H1 (cell line): ENCODE measurements around the gene CXCL12. TPM values are rescaled to one million over a fixed set of nuclear protein-coding genes. Genes with fewer than 3 reads are reported as not detected.

ENCODE experiments used
- CTCF ChIA-PET: fragments of 300-600 bp; sonication (Branson Sonifier 250); formaldehyde crosslinking; loops from one replicate; lab custom pipeline; 2021; ENCODE audit not compliant: partially characterized antibody; lab: Charles Lee
- POLR2A ChIA-PET: fragments of 300-600 bp; sonication (Branson Sonifier 250); formaldehyde crosslinking; loops from one replicate; lab custom pipeline; 2021; ENCODE audit warnings: inconsistent platforms; ENCODE audit not compliant: partially characterized antibody; lab: Charles Lee
- DNase-seq, 2 experiments: peaks; one replicate each; pipeline versions ENCODE4 v3.0.0 to v3.0.0-alpha.2; 2010 to 2022; ENCODE audit warnings: low spot score in 2 of 2, low read depth in 1 of 2, mixed read lengths in 1 of 2
- FAIRE-seq: peaks from 2 replicates; lab custom pipeline; 2011; peaks lifted over from hg19 to GRCh38; lab: Jason Lieb, UNC
- H2AFZ ChIP-seq: 2 replicates; pipeline ENCODE4 v1.8.1; 2012; ENCODE audit warnings: low read length, inconsistent platforms
- H2AK5ac ChIP-seq: 2 replicates; pipeline ENCODE4 v1.6.1; 2013; ENCODE audit warnings: low read depth, low read length
- H2BK120ac ChIP-seq: replicated peaks from 2 replicates; pipeline ENCODE3; 2013; ENCODE audit warnings: low read depth, low read length, inconsistent platforms
- H2BK12ac ChIP-seq: 2 replicates; pipeline ENCODE4 v1.6.1; 2013; ENCODE audit warnings: low read depth, low read length
- H2BK15ac ChIP-seq: 2 replicates; pipeline ENCODE4 v1.6.1; 2013; ENCODE audit warnings: low read length
- H2BK20ac ChIP-seq: 2 replicates; pipeline ENCODE4 v1.6.1; 2013; ENCODE audit warnings: low read length
- H2BK5ac ChIP-seq: 2 replicates; pipeline ENCODE4 v1.6.1; 2013; ENCODE audit warnings: low read depth, low read length
- H3K14ac ChIP-seq: 2 replicates; pipeline ENCODE4 v1.6.1; 2013; ENCODE audit warnings: inconsistent platforms; ENCODE audit not compliant: insufficient read length
- H3K18ac ChIP-seq: 2 replicates; pipeline ENCODE4 v1.6.1; 2013; ENCODE audit warnings: low read length; ENCODE audit errors: extremely low read depth
- H3K23ac ChIP-seq: 2 replicates; pipeline ENCODE4 v1.6.1; 2013; ENCODE audit warnings: inconsistent platforms; ENCODE audit not compliant: insufficient read length
- H3K23me2 ChIP-seq: 2 replicates; pipeline ENCODE4 v1.6.1; 2013; ENCODE audit warnings: low read depth, low read length
- H3K27ac ChIP-seq: 2 replicates; pipeline ENCODE4 v1.6.1; 2011; ENCODE audit warnings: low read depth, low read length, inconsistent platforms
- H3K27me3 ChIP-seq, 4 experiments: replicated peaks in 1 of 4; 1 replicate in 1 of 4; 2 replicates in 3 of 4; pipeline versions ENCODE4 v1.6.1 to v1.8.1; 2011 to 2013; ENCODE audit warnings: low read length in 3 of 4, mild to moderate bottlenecking in 3 of 4, inconsistent platforms in 2 of 4, mixed read lengths in 2 of 4, moderate library complexity in 1 of 4; ENCODE audit not compliant: control insufficient read depth in 3 of 4, insufficient read depth in 3 of 4; ENCODE audit errors: extremely low read depth in 1 of 4
- H3K36me3 ChIP-seq, 4 experiments: 2 replicates each; pipeline versions ENCODE4 v1.6.1 to v1.8.1; 2011 to 2013; ENCODE audit warnings: mild to moderate bottlenecking in 4 of 4, low read length in 3 of 4, moderate library complexity in 2 of 4, control low read depth in 1 of 4, inconsistent platforms in 1 of 4; ENCODE audit not compliant: insufficient read depth in 4 of 4, control insufficient read depth in 2 of 4
- H3K4ac ChIP-seq: replicated peaks from 2 replicates; pipeline ENCODE3; 2013; ENCODE audit warnings: low read length, low read depth, mixed read lengths, inconsistent platforms; ENCODE audit not compliant: insufficient read length
- H3K4me1 ChIP-seq, 4 experiments: replicated peaks in 1 of 4; 1 replicate in 1 of 4; 2 replicates in 3 of 4; pipeline versions ENCODE4 v1.6.1 to v1.8.1; 2011 to 2013; ENCODE audit warnings: low read length in 3 of 4, inconsistent platforms in 2 of 4, mixed read lengths in 1 of 4; ENCODE audit not compliant: insufficient read depth in 4 of 4, control insufficient read depth in 3 of 4
- H3K4me2 ChIP-seq, 2 experiments: 2 replicates each; pipeline versions ENCODE4 v1.6.1 to v1.8.1; 2011 to 2013; ENCODE audit warnings: low read depth in 2 of 2, low read length in 2 of 2, control low read depth in 1 of 2, inconsistent platforms in 1 of 2, mild to moderate bottlenecking in 1 of 2; ENCODE audit not compliant: insufficient read depth in 1 of 2
- H3K4me3 ChIP-seq, 4 experiments: fragments of 200-600, 300-600 bp in 1 of 4; sonication (generic), shearing (Covaris generic), sonication (Bioruptor Twin) in 1 of 4; 2 replicates each; pipeline versions ENCODE4 v1.5.1 to v1.8.1; 2011 to 2016; ENCODE audit warnings: low read length in 4 of 4, low read depth in 3 of 4, control low read depth in 2 of 4, inconsistent platforms in 2 of 4, mild to moderate bottlenecking in 2 of 4, mixed read lengths in 1 of 4, moderate library complexity in 1 of 4; ENCODE audit not compliant: insufficient read depth in 2 of 4; ENCODE audit errors: extremely low read depth in 1 of 4
- H3K56ac ChIP-seq: replicated peaks from 2 replicates; pipeline ENCODE3; 2013; ENCODE audit warnings: low read depth, mild to moderate bottlenecking, mixed read lengths, low read length, inconsistent platforms; ENCODE audit not compliant: insufficient read length
- H3K79me1 ChIP-seq: 2 replicates; pipeline ENCODE4 v1.6.1; 2013; ENCODE audit warnings: low read depth, low read length, control low read depth
- H3K79me2 ChIP-seq, 2 experiments: 2 replicates each; pipeline versions ENCODE4 v1.6.1 to v1.8.1; 2012 to 2013; ENCODE audit warnings: low read length in 2 of 2, mild to moderate bottlenecking in 2 of 2, inconsistent platforms in 1 of 2; ENCODE audit not compliant: insufficient read depth in 2 of 2, control insufficient read depth in 1 of 2
- H3K9ac ChIP-seq, 4 experiments: replicated peaks in 1 of 4; 1 replicate in 1 of 4; 2 replicates in 3 of 4; pipeline versions ENCODE4 v1.6.1 to v1.8.1; 2011 to 2013; ENCODE audit warnings: low read depth in 3 of 4, low read length in 3 of 4, control low read depth in 2 of 4, mild to moderate bottlenecking in 2 of 4, moderate library complexity in 2 of 4, inconsistent platforms in 1 of 4; ENCODE audit errors: extremely low read depth in 1 of 4
- H3K9me3 ChIP-seq, 2 experiments: 2 replicates each; pipeline versions ENCODE4 v1.6.1 to v1.8.1; 2012 to 2013; ENCODE audit warnings: mild to moderate bottlenecking in 2 of 2, moderate library complexity in 2 of 2, control low read depth in 1 of 2, inconsistent platforms in 1 of 2, low read depth in 1 of 2, low read length in 1 of 2, mixed read lengths in 1 of 2; ENCODE audit not compliant: insufficient read depth in 2 of 2
- H4K20me1 ChIP-seq, 2 experiments: replicated peaks in 1 of 2; 2 replicates each; pipeline versions ENCODE3 to v1.8.1; 2011 to 2013; ENCODE audit warnings: inconsistent platforms in 2 of 2, low read length in 2 of 2, mild to moderate bottlenecking in 1 of 2; ENCODE audit not compliant: insufficient read depth in 2 of 2, control insufficient read depth in 1 of 2
- H4K5ac ChIP-seq: 2 replicates; pipeline ENCODE4 v1.6.1; 2013; ENCODE audit warnings: low read length, low read depth, mixed read lengths, inconsistent platforms; ENCODE audit not compliant: insufficient read length
- H4K8ac ChIP-seq: 2 replicates; pipeline ENCODE4 v1.8.0; 2013; ENCODE audit warnings: mild to moderate bottlenecking, moderate library complexity, low read length, inconsistent platforms; ENCODE audit not compliant: insufficient read depth; ENCODE audit errors: extremely low read depth
- H4K91ac ChIP-seq: replicated peaks from 2 replicates; pipeline ENCODE3; 2013; ENCODE audit warnings: low read length, mixed read lengths, inconsistent platforms; ENCODE audit not compliant: insufficient read length
- TAF7 ChIP-seq: optimal IDR thresholded peaks from 2 replicates; pipeline ENCODE3; 2011; ENCODE audit warnings: low read depth, mild to moderate bottlenecking, inconsistent platforms, low read length, moderate library complexity, borderline replicate concordance
- whole genome bisulfite sequencing, 2 experiments: shearing (Covaris generic) in 1 of 2; methylation state at CpG; one replicate each; pipeline versions ENCODE4 v1.1.6 to v1.1.7; 2013 to 2015; ENCODE audit warnings: low lambda C conversion rate in 2 of 2, mixed read lengths in 2 of 2, inconsistent platforms in 1 of 2, low coverage in 1 of 2, missing lambda C conversion rate in 1 of 2; ENCODE audit not compliant: insufficient replicate concordance in 2 of 2, insufficient coverage in 1 of 2, insufficient read length in 1 of 2; ENCODE audit errors: extremely low coverage in 1 of 2, missing lambda C conversion rate in 1 of 2; 5-methylcytosine and 5-hydroxymethylcytosine counted together
- polyA plus RNA-seq, 7 experiments: library from polyadenylated mRNA; depleted of rRNA in 3 of 7; stranded (reverse) in 5 of 7; unstranded in 2 of 7; fragments of >200 nt in 5 of 7; fragments of 200-250 nt in 2 of 7; gene quantifications; 1 replicate in 5 of 7; 2 replicates in 1 of 7; 4 replicates in 1 of 7; pipeline versions ENCODE4 v1.2.1 to v1.2.3, GENCODE V29; 2011 to 2013; ENCODE audit warnings: missing spikeins in 2 of 7, mixed read lengths in 2 of 7
- total RNA-seq: library from RNA; stranded (reverse); fragmentation: NEBNext Ultra II Directional; extraction: Animal tissue kit (Norgen Biotek cat#: 25700); gene quantifications from 2 replicates; pipeline ENCODE4 v1.2.1, GENCODE V29; 2021

Gene CXCL12
- total and polyA plus RNA-seq, 2 of the 8 experiments (the other 6 are each of a cell fraction or from before 2014, with no cell fraction given): 51.4 to 53.8 TPM

DNA sequence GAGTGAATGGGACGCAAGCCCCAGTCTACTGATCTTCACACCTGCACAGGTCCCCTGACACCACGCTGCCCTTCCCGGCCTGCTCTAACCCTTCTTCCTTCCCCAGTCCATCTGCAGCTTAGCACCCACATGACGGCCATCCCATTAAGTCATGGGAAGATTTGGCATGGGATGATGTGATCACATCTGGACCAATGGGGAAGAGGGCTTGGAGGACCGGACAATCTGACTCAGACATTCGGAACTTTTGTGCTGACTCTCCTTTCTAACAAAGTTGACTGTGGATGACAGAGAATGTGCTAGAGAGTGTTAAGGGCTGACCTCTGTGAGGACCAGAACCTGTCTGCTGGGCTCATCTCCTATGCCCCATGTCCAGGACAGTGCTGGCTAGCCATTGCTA is 15.6 kb downstream of the CXCL12 start:
- no peaks in the 10 kb centered on the region for H3K9me3 ChIP-seq
- no peak overlapping the region for H3K4me3 ChIP-seq
- no peak overlapping the region for H3K56ac ChIP-seq
- peak overlapping the region; percentile 41 for H3K18ac ChIP-seq
- H3K4ac ChIP-seq: peak overlapping the region; percentile 39
- H4K8ac ChIP-seq: no peak overlapping the region
- no peaks in the 10 kb centered on the region; the same call in 1 of the 2 replicates for H3K79me1 ChIP-seq
- no peak overlapping the region for H3K9ac ChIP-seq
- no peak overlapping the region for H2AFZ ChIP-seq
- H4K20me1 ChIP-seq: peaks cover 0 to 2% of the 10 kb centered on the region in 2 experiments
- H3K27me3 ChIP-seq: no peaks in the 10 kb centered on the region; a peak in 2 of 7 replicates
- H2BK20ac ChIP-seq: peak overlapping the region; percentile 98
- peaks cover 0 to 4% of the 10 kb centered on the region in 2 experiments; a peak in 1 of 4 replicates for H3K79me2 ChIP-seq
- H2BK5ac ChIP-seq: peak overlapping the region; percentile 99; the same call in 1 of the 2 replicates
- H4K5ac ChIP-seq: no peak overlapping the region
- H3K14ac ChIP-seq: no peak overlapping the region
- H2BK12ac ChIP-seq: peak overlapping the region; percentile 98
- no peak overlapping the region for H3K23ac ChIP-seq
- H2AK5ac ChIP-seq: peak overlapping the region; percentile 91
- 94% methylated on average over 6 of the region's 6 CpGs; no CpG with 5 or more reads in 1 of the 2 experiments for WGBS, 2 experiments
- H3K4me1 ChIP-seq: peaks cover 6 to 33% (median 19%) of the 10 kb centered on the region in 4 experiments
- H3K36me3 ChIP-seq: peaks cover 0 to 27% (median 7%) of the 10 kb centered on the region in 4 experiments; a peak in 3 of 8 replicates
- no peak for DNase-seq
- ChIA-PET CTCF (interaction anchor here (0.5 to 2.8 kb wide), 9 partner anchors 9 to 686 kb away, joined by 3 to 20 read pairs (median 7); no protein-coding TSS in a partner anchor), POLR2A (interaction anchor here (2.8 to 3.9 kb wide), 3 partner anchors 9 to 16 kb away, joined by 9 to 60 read pairs (median 24); partner anchors contain the start of gene CXCL12)
- 0 out of 4 replicates have a peak overlapping the region, but pooled peaks of 1 of the 2 experiments have one; percentile 91 for H3K4me2 ChIP-seq
- peak overlapping the region; percentile 46; the same call in 1 of the 2 replicates for H2BK15ac ChIP-seq
- no peaks in the 10 kb centered on the region; the same call in 1 of the 2 replicates for H3K23me2 ChIP-seq
- TF ChIP-seq TAF7: no peak
- H4K91ac ChIP-seq: peak overlapping the region; percentile 77
- peak overlapping the region; percentile 56 for H2BK120ac ChIP-seq
- FAIRE-seq: no peak
- H3K27ac ChIP-seq: no peak overlapping the region
